Keratinocyte (primary cell): ENCODE data around the gene FNDC10. TPM values are rescaled to one million over a fixed set of nuclear protein-coding genes. Genes with fewer than 3 reads are reported as not detected.

Source experiments
- DNase-seq: peaks from one replicate; pipeline ENCODE4 v3.0.0-alpha.2; 2011; ENCODE audit warnings: low read depth, missing footprints, low spot score
- FAIRE-seq: peaks from 2 replicates; lab custom pipeline; 2011; peaks lifted over from hg19 to GRCh38; lab: Jason Lieb, UNC
- H2AFZ ChIP-seq: 2 replicates; pipeline ENCODE4 v1.6.0; 2012; ENCODE audit warnings: low read length, control low read depth, inconsistent platforms; ENCODE audit not compliant: control insufficient read depth
- H3K27ac ChIP-seq: 2 replicates; pipeline ENCODE4 v1.5.1; 2011; ENCODE audit warnings: low read length; ENCODE audit not compliant: control insufficient read depth, insufficient read depth
- H3K27me3 ChIP-seq: 3 replicates; pipeline ENCODE4 v1.6.0; 2011; ENCODE audit warnings: low read length; ENCODE audit not compliant: control insufficient read depth, insufficient read depth; ENCODE audit errors: extremely low read depth
- H3K36me3 ChIP-seq, 2 experiments: 2 replicates in 1 of 2; 3 replicates in 1 of 2; pipeline ENCODE4 v1.5.1; 2011; ENCODE audit warnings: low read length in 2 of 2, mild to moderate bottlenecking in 1 of 2; ENCODE audit not compliant: control insufficient read depth in 2 of 2, insufficient read depth in 2 of 2; ENCODE audit errors: extremely low read depth in 1 of 2
- H3K4me1 ChIP-seq: 3 replicates; pipeline ENCODE4 v1.5.1; 2011; ENCODE audit warnings: low read length; ENCODE audit not compliant: control insufficient read depth, insufficient read depth; ENCODE audit errors: extremely low read depth
- H3K4me2 ChIP-seq: 3 replicates; pipeline ENCODE4 v1.6.0; 2011; ENCODE audit warnings: low read depth, low read length; ENCODE audit not compliant: control insufficient read depth, insufficient read depth; ENCODE audit errors: extremely low read depth
- H3K4me3 ChIP-seq, 3 experiments: fragments of 200-600 bp in 1 of 3; sonication (generic) in 1 of 3; 2 replicates in 2 of 3; 3 replicates in 1 of 3; pipeline ENCODE4 v1.5.1; 2011 to 2016; ENCODE audit warnings: low read length in 3 of 3, mild to moderate bottlenecking in 3 of 3, control low read depth in 2 of 3, inconsistent platforms in 1 of 3, low read depth in 1 of 3, mixed read lengths in 1 of 3, mixed run types in 1 of 3, moderate library complexity in 1 of 3; ENCODE audit not compliant: control insufficient read depth in 2 of 3, insufficient read depth in 2 of 3; ENCODE audit errors: extremely low read depth in 1 of 3
- H3K79me2 ChIP-seq: 2 replicates; pipeline ENCODE4 v1.6.0; 2012; ENCODE audit warnings: low read length; ENCODE audit not compliant: control insufficient read depth, insufficient read depth
- H3K9ac ChIP-seq: 3 replicates; pipeline ENCODE4 v1.6.0; 2011; ENCODE audit warnings: low read length; ENCODE audit not compliant: control insufficient read depth, insufficient read depth; ENCODE audit errors: extremely low read depth
- H3K9me1 ChIP-seq: 3 replicates; pipeline ENCODE4 v1.6.0; 2011; ENCODE audit warnings: low read length; ENCODE audit not compliant: control insufficient read depth, insufficient read depth; ENCODE audit errors: extremely low read depth
- H3K9me3 ChIP-seq: 2 replicates; pipeline ENCODE4 v1.5.1; 2012; ENCODE audit warnings: low read depth, low read length; ENCODE audit not compliant: control insufficient read depth
- H4K20me1 ChIP-seq: 3 replicates; pipeline ENCODE4 v1.6.0; 2011; ENCODE audit warnings: low read length; ENCODE audit not compliant: control insufficient read depth, insufficient read depth; ENCODE audit errors: extremely low read depth
- EZH2 ChIP-seq: IDR thresholded peaks from one replicate; pipeline ENCODE4 v1.6.1; 2012; ENCODE audit warnings: inconsistent platforms, mild to moderate bottlenecking, low read length, moderate library complexity
- dilution Hi-C: fragments of 300-500 bp; cut with MboI; formaldehyde crosslinking; loops from one replicate; pipeline ENCODE4 v1.7.0; 2020; ENCODE audit warnings: low sequenced_read_pairs; ENCODE audit not compliant: extremely low pct_ligation_motif_present
- polyA plus RNA-seq, 5 experiments: library from polyadenylated mRNA; depleted of rRNA in 3 of 5; stranded (reverse) in 3 of 5; stranded (forward) in 1 of 5; unstranded in 1 of 5; fragments of >200 nt; gene quantifications; 1 replicate in 1 of 5; 2 replicates in 3 of 5; 3 replicates in 1 of 5; pipeline versions ENCODE4 v1.2.1 to v1.2.3, GENCODE V29; 2011 to 2012; ENCODE audit warnings: missing spikeins in 2 of 5, low read depth in 1 of 5, low replicate concordance in 1 of 5
- TF ChIP-seq, protein P1 (sequence below), 3 experiments: IDR thresholded peaks in 1 of 3; conservative IDR thresholded peaks in 1 of 3; optimal IDR thresholded peaks in 1 of 3; 2 replicates in 2 of 3; 3 replicates in 1 of 3; pipeline versions ENCODE3 to v1.5.1; 2011; ENCODE audit warnings: low read length in 3 of 3, mild to moderate bottlenecking in 3 of 3, moderate library complexity in 2 of 3, control low read depth in 1 of 3, inconsistent platforms in 1 of 3; ENCODE audit not compliant: insufficient read depth in 2 of 3; ENCODE audit errors: extremely low read depth in 1 of 3

Gene FNDC10
- polyA plus RNA-seq, 1 donor (not counting 4 experiments of a cell fraction or from before 2014, with no cell fraction given): 1.2 TPM

DNA sequence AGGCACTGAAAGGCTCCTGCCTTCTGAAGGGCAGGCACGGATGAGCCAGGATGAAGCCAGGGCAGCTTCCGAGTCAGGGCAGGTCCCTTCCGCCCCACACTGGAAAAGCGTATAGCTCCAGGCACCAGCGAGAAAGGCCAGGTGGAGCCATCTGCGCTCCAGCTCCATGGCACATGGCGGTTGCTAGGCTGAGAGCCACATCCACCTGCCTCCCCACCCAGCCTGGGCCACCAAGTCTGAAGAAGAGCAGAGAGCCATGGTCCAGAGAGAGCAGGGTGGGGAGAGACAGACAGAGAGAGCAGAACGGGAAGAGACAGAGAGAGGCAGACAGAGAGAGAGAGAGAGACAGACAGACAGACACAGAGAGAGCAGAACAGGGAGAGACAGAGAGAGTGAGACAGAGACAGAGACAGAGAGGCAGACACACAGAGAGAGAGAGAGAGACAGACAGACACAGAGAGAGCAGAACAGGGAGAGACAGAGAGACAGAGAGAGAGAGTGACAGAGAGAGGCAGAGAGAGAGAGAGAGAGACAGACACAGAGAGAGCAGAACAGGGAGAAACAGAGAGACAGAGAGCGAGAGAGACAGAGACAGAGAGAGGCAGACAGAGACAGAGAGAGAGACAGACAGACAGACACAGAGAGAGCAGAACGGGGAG, 5.2 kb downstream of the FNDC10 start:
- no peaks in the 10 kb centered on the region for H3K9me1 ChIP-seq
- H3K27me3 ChIP-seq: peaks cover 14% of the 10 kb centered on the region
- FAIRE-seq: no peak
- no peaks in the 10 kb centered on the region for H4K20me1 ChIP-seq
- peak overlapping the region; percentile 60 for H3K4me2 ChIP-seq
- peaks cover 10% of the 10 kb centered on the region for H3K4me1 ChIP-seq
- H3K9me3 ChIP-seq: no peaks in the 10 kb centered on the region
- DNase-seq: no peak
- no peak overlapping the region for H3K9ac ChIP-seq
- dilution Hi-C loops: no loop called here
- no peaks in the 10 kb centered on the region for H3K79me2 ChIP-seq
- H2AFZ ChIP-seq: peak overlapping the region; percentile 71
- H3K4me3 ChIP-seq: peak overlapping the region in 1 of 3 experiments; percentile 4
- H3K36me3 ChIP-seq: no peaks in the 10 kb centered on the region
- TF ChIP-seq EZH2: no peak
- TF ChIP-seq, protein P1, sequence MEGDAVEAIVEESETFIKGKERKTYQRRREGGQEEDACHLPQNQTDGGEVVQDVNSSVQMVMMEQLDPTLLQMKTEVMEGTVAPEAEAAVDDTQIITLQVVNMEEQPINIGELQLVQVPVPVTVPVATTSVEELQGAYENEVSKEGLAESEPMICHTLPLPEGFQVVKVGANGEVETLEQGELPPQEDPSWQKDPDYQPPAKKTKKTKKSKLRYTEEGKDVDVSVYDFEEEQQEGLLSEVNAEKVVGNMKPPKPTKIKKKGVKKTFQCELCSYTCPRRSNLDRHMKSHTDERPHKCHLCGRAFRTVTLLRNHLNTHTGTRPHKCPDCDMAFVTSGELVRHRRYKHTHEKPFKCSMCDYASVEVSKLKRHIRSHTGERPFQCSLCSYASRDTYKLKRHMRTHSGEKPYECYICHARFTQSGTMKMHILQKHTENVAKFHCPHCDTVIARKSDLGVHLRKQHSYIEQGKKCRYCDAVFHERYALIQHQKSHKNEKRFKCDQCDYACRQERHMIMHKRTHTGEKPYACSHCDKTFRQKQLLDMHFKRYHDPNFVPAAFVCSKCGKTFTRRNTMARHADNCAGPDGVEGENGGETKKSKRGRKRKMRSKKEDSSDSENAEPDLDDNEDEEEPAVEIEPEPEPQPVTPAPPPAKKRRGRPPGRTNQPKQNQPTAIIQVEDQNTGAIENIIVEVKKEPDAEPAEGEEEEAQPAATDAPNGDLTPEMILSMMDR (optimal IDR thresholded peaks at IDR 0.05 in 1 of 3, IDR thresholded peaks at IDR 0.05 in 1 of 3, conservative IDR thresholded peaks at IDR 0.05 in 1 of 3; ENCODE audit: extremely low read depth in 1 of 3, insufficient read depth in 2 of 3, low read length in 3 of 3): no peak
- H3K27ac ChIP-seq: no peak overlapping the region

DNA sequence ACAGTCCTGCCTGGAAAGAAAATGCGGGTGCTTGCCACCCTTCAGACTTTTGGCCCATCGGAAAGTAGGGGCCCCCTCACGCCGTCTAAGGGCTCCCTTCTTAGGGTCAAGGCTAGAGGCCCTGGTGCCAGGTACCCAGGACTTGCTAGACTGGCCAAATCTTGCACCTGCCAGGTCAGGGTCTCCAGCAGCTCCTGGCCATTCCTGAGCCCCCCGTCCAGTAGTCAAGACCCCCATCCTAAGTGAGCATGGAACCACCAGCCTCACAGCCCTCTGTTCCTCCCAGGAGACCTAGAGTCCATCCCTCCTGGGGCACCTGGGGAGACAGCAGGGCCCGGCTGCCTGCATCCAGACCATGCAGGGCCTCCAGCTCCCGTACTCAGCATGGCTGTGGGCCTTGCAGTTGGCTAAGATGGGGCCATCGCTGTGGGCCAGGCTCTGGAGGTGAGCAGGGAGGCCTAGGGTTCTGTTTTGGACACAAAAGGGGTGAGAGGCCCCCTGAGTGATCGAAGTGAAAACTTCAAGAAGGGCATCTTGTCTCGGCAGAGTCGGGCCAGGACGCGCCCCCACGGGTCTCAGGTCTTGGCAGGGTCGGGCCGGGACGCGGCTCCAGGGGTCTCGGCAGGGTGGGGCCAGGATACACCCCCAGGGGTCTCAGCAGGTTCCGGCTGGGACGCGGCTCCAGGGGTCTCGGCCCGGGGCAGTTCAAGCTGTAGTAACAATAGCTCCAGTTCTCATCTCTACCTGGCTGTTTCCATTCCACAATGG, 5.9 kb downstream of the FNDC10 start:
- peaks cover 10% of the 10 kb centered on the region for H3K4me1 ChIP-seq
- H3K27me3 ChIP-seq: peaks cover 14% of the 10 kb centered on the region
- DNase-seq (no peak), FAIRE-seq (no peak)
- peak overlapping the region; percentile 71 for H2AFZ ChIP-seq
- no peaks in the 10 kb centered on the region for H3K79me2 ChIP-seq
- H3K9ac ChIP-seq: no peak overlapping the region
- peak overlapping the region; percentile 60 for H3K4me2 ChIP-seq
- H3K9me1 ChIP-seq: no peaks in the 10 kb centered on the region
- H3K9me3 ChIP-seq: no peaks in the 10 kb centered on the region
- no peak overlapping the region for H3K27ac ChIP-seq
- TF ChIP-seq EZH2: no peak
- TF ChIP-seq, protein P1 (optimal IDR thresholded peaks at IDR 0.05 in 1 of 3, IDR thresholded peaks at IDR 0.05 in 1 of 3, conservative IDR thresholded peaks at IDR 0.05 in 1 of 3; ENCODE audit: extremely low read depth in 1 of 3, insufficient read depth in 2 of 3, low read length in 3 of 3): no peak
- dilution Hi-C loops: no loop called here
- no peaks in the 10 kb centered on the region for H4K20me1 ChIP-seq
- H3K36me3 ChIP-seq: no peaks in the 10 kb centered on the region
- no peak overlapping the region for H3K4me3 ChIP-seq
